Measurements from ENCODE around the gene IFIT2.

The IFIT2 gene

GRCh38 chr10:89257581-89257980 lies 44.3 kb upstream of the IFIT2 start:
- Histone ChIP-seq H3K4me1 (ENCODE audit: insufficient read depth, low read length, severe bottlenecking) (no peaks in the 10 kb centered on the region), H3K4me3 (ENCODE audit: low read depth, low read length, poor library complexity, severe bottlenecking) (no peak overlapping the region), H3K79me2 (ENCODE audit: insufficient read depth, low read length) (no peaks in the 10 kb centered on the region), H2AFZ (ENCODE audit: low read length) (no peak overlapping the region), H3F3A (ENCODE audit: insufficient read depth, low read length) (no peaks in the 10 kb centered on the region), H3K27ac (ENCODE audit: low read depth, low read length, poor library complexity, severe bottlenecking) (no peak overlapping the region), H3K9me2 (ENCODE audit: low read depth, low read length) (no peaks in the 10 kb centered on the region), H3K36me3 (ENCODE audit: insufficient read depth, low read length) (no peaks in the 10 kb centered on the region), H3K9ac (ENCODE audit: low read length) (no peak overlapping the region), H3K9me3 (ENCODE audit: low read length) (no peaks in the 10 kb centered on the region), H3K4me2 (ENCODE audit: low read length) (no peak overlapping the region), H4K20me1 (ENCODE audit: insufficient read depth, low read length) (no peaks in the 10 kb centered on the region), H3K27me3 (ENCODE audit: insufficient read depth, low read length) (no peaks in the 10 kb centered on the region)
- TF ChIP-seq CTCF (IDR thresholded peaks at IDR 0.05; ENCODE audit: low read length) (no peak), EZH2 (IDR thresholded peaks at IDR 0.05; ENCODE audit: borderline replicate concordance, low read length) (no peak)

DNA sequence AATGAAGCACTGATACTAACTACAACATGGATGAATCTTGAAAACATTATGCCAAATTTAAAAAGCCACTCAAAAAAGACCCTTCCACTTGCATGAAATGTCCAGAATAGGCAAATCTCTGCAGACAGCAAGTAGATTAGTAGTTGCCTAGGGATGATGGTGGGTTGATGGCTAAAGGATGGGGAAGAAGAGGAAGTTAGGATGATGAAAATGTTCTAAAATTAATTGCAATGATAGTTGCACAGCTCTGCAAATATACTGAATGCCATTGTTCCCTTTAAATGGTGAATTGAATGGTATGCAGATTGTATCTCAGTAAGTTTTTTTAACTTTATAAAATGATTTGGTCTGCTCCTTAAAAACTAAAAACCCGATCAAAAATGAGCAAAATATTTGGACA lies 43.0 kb upstream of the IFIT2 start:
- TF ChIP-seq EZH2 (IDR thresholded peaks at IDR 0.05; ENCODE audit: borderline replicate concordance, low read length) (no peak), CTCF (IDR thresholded peaks at IDR 0.05; ENCODE audit: low read length) (no peak)
- Histone ChIP-seq H3K36me3 (ENCODE audit: insufficient read depth, low read length) (no peaks in the 10 kb centered on the region), H4K20me1 (ENCODE audit: insufficient read depth, low read length) (no peaks in the 10 kb centered on the region), H3K27me3 (ENCODE audit: insufficient read depth, low read length) (no peaks in the 10 kb centered on the region), H3K4me3 (ENCODE audit: low read depth, low read length, poor library complexity, severe bottlenecking) (no peak overlapping the region), H2AFZ (ENCODE audit: low read length) (no peak overlapping the region), H3F3A (ENCODE audit: insufficient read depth, low read length) (no peaks in the 10 kb centered on the region), H3K4me1 (ENCODE audit: insufficient read depth, low read length, severe bottlenecking) (no peaks in the 10 kb centered on the region), H3K4me2 (ENCODE audit: low read length) (no peak overlapping the region), H3K79me2 (ENCODE audit: insufficient read depth, low read length) (no peaks in the 10 kb centered on the region), H3K9me2 (ENCODE audit: low read depth, low read length) (no peaks in the 10 kb centered on the region), H3K27ac (ENCODE audit: low read depth, low read length, poor library complexity, severe bottlenecking) (no peak overlapping the region), H3K9ac (ENCODE audit: low read length) (no peak overlapping the region), H3K9me3 (ENCODE audit: low read length) (no peaks in the 10 kb centered on the region)

GRCh38 chr10:89262086-89263051 lies 39.5 kb upstream of the IFIT2 start:
- Histone ChIP-seq H3K79me2 (ENCODE audit: insufficient read depth, low read length) (no peaks in the 10 kb centered on the region), H3K27me3 (ENCODE audit: insufficient read depth, low read length) (no peaks in the 10 kb centered on the region), H3K9ac (ENCODE audit: low read length) (no peak overlapping the region), H3K9me3 (ENCODE audit: low read length) (no peaks in the 10 kb centered on the region), H3K36me3 (ENCODE audit: insufficient read depth, low read length) (no peaks in the 10 kb centered on the region), H4K20me1 (ENCODE audit: insufficient read depth, low read length) (no peaks in the 10 kb centered on the region), H3K9me2 (ENCODE audit: low read depth, low read length) (no peaks in the 10 kb centered on the region), H2AFZ (ENCODE audit: low read length) (no peak overlapping the region), H3K27ac (ENCODE audit: low read depth, low read length, poor library complexity, severe bottlenecking) (no peak overlapping the region), H3K4me1 (ENCODE audit: insufficient read depth, low read length, severe bottlenecking) (no peaks in the 10 kb centered on the region), H3K4me2 (ENCODE audit: low read length) (no peak overlapping the region), H3K4me3 (ENCODE audit: low read depth, low read length, poor library complexity, severe bottlenecking) (no peak overlapping the region), H3F3A (ENCODE audit: insufficient read depth, low read length) (no peaks in the 10 kb centered on the region)
- TF ChIP-seq CTCF (IDR thresholded peaks at IDR 0.05; ENCODE audit: low read length) (no peak), EZH2 (IDR thresholded peaks at IDR 0.05; ENCODE audit: borderline replicate concordance, low read length) (no peak)
